Adrenal gland (tissue), 12 donors: Measurements from ENCODE around the gene RASIP1. TPM values are rescaled to one million over a fixed set of nuclear protein-coding genes. Genes with fewer than 3 reads are reported as not detected.

ENCODE experiments used
- DNase-seq, 7 donors: peaks; one replicate each; pipeline ENCODE4 v3.0.0-alpha.2; 2019 to 2020
- H3K27ac ChIP-seq, 5 donors: fragments of 200-600 bp; sonication (generic) in 4 of 5; 1 replicate in 3 of 5; 2 replicates in 2 of 5; pipeline versions ENCODE4 v1.5.1 to v1.8.0; 2016 to 2020; ENCODE audit warnings: mild to moderate bottlenecking in 1 of 5
- H3K27me3 ChIP-seq: fragments of 200-600 bp; 2 replicates; pipeline ENCODE4 v1.8.0; 2021
- H3K36me3 ChIP-seq, 2 donors: fragments of 200-600 bp; replicated peaks in 1 of 2; 1 replicate in 1 of 2; 2 replicates in 1 of 2; pipeline versions ENCODE4 v1.5.1 to v1.8.0; 2018 to 2022
- H3K4me1 ChIP-seq, 2 donors: fragments of 200-600 bp; replicated peaks in 1 of 2; 1 replicate in 1 of 2; 2 replicates in 1 of 2; pipeline versions ENCODE4 v1.5.1 to v1.8.0; 2018 to 2021
- H3K4me3 ChIP-seq, 4 donors: fragments of 200-600 bp; sonication (generic) in 3 of 4; one replicate each; pipeline ENCODE4 v1.5.1; 2016 to 2018
- H3K9me3 ChIP-seq, 3 donors: fragments of 200-600 bp; sonication (generic) in 1 of 3; replicated peaks in 1 of 3; 1 replicate in 2 of 3; 2 replicates in 1 of 3; pipeline versions ENCODE4 v1.5.1 to v1.8.0; 2016 to 2021
- CTCF ChIP-seq, 6 experiments: fragments of 450-650 bp in 4 of 6; fragments of 200-600 bp in 2 of 6; sonication (generic) in 1 of 6; IDR thresholded peaks; 1 replicate in 5 of 6; 2 replicates in 1 of 6; pipeline versions ENCODE4 v1.5.1 to v1.8.0; 2016 to 2021; ENCODE audit warnings: antibody characterized with exemption in 6 of 6, mild to moderate bottlenecking in 2 of 6, moderate library complexity in 1 of 6
- POLR2A ChIP-seq, 2 donors: fragments of 450-650 bp; IDR thresholded peaks; one replicate each; pipeline ENCODE4 v1.6.1; 2017; ENCODE audit warnings: antibody characterized with exemption in 2 of 2, mild to moderate bottlenecking in 2 of 2, moderate library complexity in 1 of 2
- WGBS, 4 donors: extraction: QIAGEN DNeasy Blood & Tissue Kit in 2 of 4; methylation state at CpG; one replicate each; pipeline versions ENCODE4 v1.1.5 to v1.1.7; 2013 to 2017; 5-methylcytosine and 5-hydroxymethylcytosine counted together
- intact Hi-C, 2 donors: fragments of 100-400 bp; cut with DNase I; formaldehyde crosslinking; loops; one replicate each; pipeline versions ENCODE4 v1.14.1 to v1.15.0; 2022 to 2023
- polyA plus RNA-seq, 3 donors: library from polyadenylated mRNA; stranded (reverse); fragments of 200-250 nt in 2 of 3; fragments of 350-450 nt in 1 of 3; fragmentation: Illumina TruSeq in 1 of 3; extraction: RNeasy Lipid Tissue Mini Kit (QIAGEN cat#74804) in 1 of 3; gene quantifications; one replicate each; pipeline ENCODE4 v1.2.3, GENCODE V29; 2013 to 2014
- total RNA-seq, 9 donors: library from RNA; depleted of rRNA in 4 of 9; stranded (reverse); fragments of >200 nt in 4 of 9; fragments of 120-200 nt in 1 of 9; fragmentation: NEBNext Ultra II Directional in 1 of 9; extraction: Animal tissue kit (Norgen Biotek cat#: 25700) in 1 of 9; gene quantifications; one replicate each; pipeline versions ENCODE4 v1.1.0 to v1.2.4, GENCODE V29; 2013 to 2023
- donor health status: healthy with polysubstance abuse.
- donor health status: Bipolar disorder and iron deficiency.
- donor health status: DM: yes; HTN: yes; CAD: no.
- donor health status: DM: no; HTN: no; CAD: no.
- donor health status: DM: no; HTN: no; CAD: no.
- donor health status: DM: yes; HTN: yes; CAD: no.

RASIP1 gene
- total and polyA plus RNA-seq, 12 donors: 5.1 to 38.9 (median 16.7) TPM

GRCh38 chr19:48780631-48781391 is 40.4 kb upstream of the RASIP1 start:
- no peaks in the 10 kb centered on the region for H3K27me3 ChIP-seq
- peak overlapping the region; percentile 43 to 87 (median 85) for H3K27ac ChIP-seq
- H3K4me3 ChIP-seq: no peak overlapping the region
- peaks cover 14 to 17% of the 10 kb centered on the region in 2 donors for H3K4me1 ChIP-seq
- 32 to 47% (median 39%) methylated on average over 14 of the region's 14 CpGs for WGBS, 4 donors
- no peaks in the 10 kb centered on the region for H3K9me3 ChIP-seq
- TF ChIP-seq CTCF (IDR thresholded peaks at IDR 0.05) (no peak), POLR2A (IDR thresholded peaks at IDR 0.05) (peak in 1 of 2 donors; percentile 64)
- peak; percentile 71 to 86 (median 83) for DNase-seq
- intact Hi-C loops: loop anchor here in 1 of 2 donors (10.0 kb wide), 1 partner anchor 106 kb away; the partner anchor contains the start of gene NTN5
- H3K36me3 ChIP-seq: no peaks in the 10 kb centered on the region

GRCh38 chr19:48779636-48780035 is 39.2 kb upstream of the RASIP1 start:
- peaks cover 14 to 17% of the 10 kb centered on the region in 2 donors for H3K4me1 ChIP-seq
- no peak overlapping the region for H3K4me3 ChIP-seq
- no peaks in the 10 kb centered on the region for H3K36me3 ChIP-seq
- H3K27ac ChIP-seq: peak overlapping the region in 1 of 5 donors; percentile 30
- TF ChIP-seq CTCF (IDR thresholded peaks at IDR 0.05): no peak
- no peak for TF ChIP-seq POLR2A (IDR thresholded peaks at IDR 0.05)
- DNase-seq: no peak
- 43 to 65% (median 51%) methylated on average over 1 of the region's 1 CpG for WGBS, 4 donors
- intact Hi-C loops: loop anchor here in 1 of 2 donors (10.0 kb wide), 1 partner anchor 105 kb away; the partner anchor contains the start of gene NTN5
- H3K27me3 ChIP-seq: no peaks in the 10 kb centered on the region
- H3K9me3 ChIP-seq: no peaks in the 10 kb centered on the region

GRCh38 chr19:48777720-48778119 is 37.3 kb upstream of the RASIP1 start:
- TF ChIP-seq CTCF (IDR thresholded peaks at IDR 0.05) (no peak), POLR2A (IDR thresholded peaks at IDR 0.05) (no peak)
- Histone ChIP-seq H3K9me3 (no peaks in the 10 kb centered on the region), H3K4me3 (no peak overlapping the region), H3K27ac (no peak overlapping the region), H3K4me1 (peaks cover 22 to 25% of the 10 kb centered on the region in 2 donors), H3K27me3 (no peaks in the 10 kb centered on the region), H3K36me3 (no peaks in the 10 kb centered on the region)
- intact Hi-C loops: no loop called here
- 83 to 90% (median 86%) methylated on average over 7 to 12 of the region's 12 CpGs for WGBS, 4 donors
- no peak for DNase-seq

GRCh38 chr19:48777139-48777538 is 36.7 kb upstream of the RASIP1 start:
- 42 to 59% (median 48%) methylated on average over 5 of the region's 5 CpGs for WGBS, 4 donors
- DNase-seq: no peak

More at GRCh38 chr19:48777139-48777538, 36.7 kb upstream of the RASIP1 start:
- Histone ChIP-seq H3K9me3 (no peaks in the 10 kb centered on the region), H3K27ac (peak overlapping the region in 1 of 5 donors; percentile 19), H3K27me3 (no peaks in the 10 kb centered on the region), H3K4me1 (peaks cover 22 to 29% of the 10 kb centered on the region in 2 donors), H3K4me3 (no peak overlapping the region), H3K36me3 (no peaks in the 10 kb centered on the region)
- intact Hi-C loops: no loop called here
- TF ChIP-seq POLR2A (IDR thresholded peaks at IDR 0.05) (no peak), CTCF (IDR thresholded peaks at IDR 0.05) (no peak)
